HEK293 (cell line): Measurements from ENCODE around the gene METTL26.
"Not testable (repeated sequence)": the region's sequence is repeated elsewhere in the genome, so short reads cannot be mapped to it uniquely, and the experiment has no call there.

Source experiments
- CTCF ChIA-PET: fragments of 350-600 bp; formaldehyde crosslinking; extraction: SDS; loops from one replicate; lab custom pipeline; 2021; ENCODE audit warnings: antibody characterized with exemption; lab: Yijun Ruan, JAX
- POLR2A ChIA-PET: fragments of 300-600 bp; formaldehyde crosslinking; extraction: SDS; loops from one replicate; lab custom pipeline; 2020; ENCODE audit warnings: antibody characterized with exemption, inconsistent platforms; lab: Yijun Ruan, JAX
- H3K27ac ChIP-seq: fragments of 200-500 bp; sonication (Bioruptor generic); 2 replicates; pipeline ENCODE4 v1.5.1; 2014; ENCODE audit warnings: low read depth, low read length, control low read depth, inconsistent platforms; ENCODE audit errors: extremely low read depth
- H3K36me3 ChIP-seq, 2 experiments: fragments of 200-500 bp in 1 of 2; sonication (Bioruptor generic) in 1 of 2; 1 replicate in 1 of 2; 2 replicates in 1 of 2; pipeline ENCODE4 v1.5.1; 2014 to 2017; ENCODE audit warnings: inconsistent platforms in 2 of 2, low read length in 2 of 2; ENCODE audit not compliant: control insufficient read depth in 2 of 2, insufficient read depth in 1 of 2
- H3K4me1 ChIP-seq: fragments of 200-500 bp; sonication (Bioruptor generic); 2 replicates; pipeline ENCODE4 v1.5.1; 2014; ENCODE audit warnings: mild to moderate bottlenecking, low read length, inconsistent platforms; ENCODE audit not compliant: control insufficient read depth, insufficient read depth
- H3K4me3 ChIP-seq: 2 replicates; pipeline ENCODE4 v1.5.1; 2011; ENCODE audit warnings: low read depth, mild to moderate bottlenecking, control low read depth, low read length, moderate library complexity
- H3K9me3 ChIP-seq: fragments of 200-500 bp; sonication (Bioruptor generic); 2 replicates; pipeline ENCODE4 v1.5.1; 2014; ENCODE audit warnings: low read depth, low read length, inconsistent platforms; ENCODE audit not compliant: control insufficient read depth, insufficient read depth
- ATF2 ChIP-seq: fragments of 450-650 bp; formaldehyde crosslinking; IDR thresholded peaks from 2 replicates; pipeline ENCODE4 v1.5.1; 2016; ENCODE audit warnings: missing biosample characterization, missing genetic modification characterization, low read depth
- EGR2 ChIP-seq: fragments of 450-650 bp; formaldehyde crosslinking; IDR thresholded peaks from 2 replicates; pipeline ENCODE4 v1.5.1; 2016; ENCODE audit warnings: low read depth, missing biosample characterization, missing genetic modification characterization
- SCRT1 ChIP-seq: fragments of 450-650 bp; formaldehyde crosslinking; IDR thresholded peaks from 2 replicates; pipeline ENCODE4 v1.5.1; 2016; ENCODE audit warnings: missing biosample characterization, missing genetic modification characterization, borderline replicate concordance
- ZBTB20 ChIP-seq: fragments of 450-650 bp; formaldehyde crosslinking; IDR thresholded peaks from 2 replicates; pipeline ENCODE4 v1.5.1; 2016; ENCODE audit warnings: missing biosample characterization, missing genetic modification characterization
- ZNF121 ChIP-seq: fragments of 450-650 bp; formaldehyde crosslinking; IDR thresholded peaks from 2 replicates; pipeline ENCODE4 v1.5.1; 2016; ENCODE audit warnings: missing biosample characterization, missing genetic modification characterization
- ZNF23 ChIP-seq: fragments of 450-650 bp; formaldehyde crosslinking; IDR thresholded peaks from 2 replicates; pipeline ENCODE4 v1.5.1; 2016; ENCODE audit warnings: missing biosample characterization, missing genetic modification characterization, borderline replicate concordance
- ZNF24 ChIP-seq: fragments of 450-650 bp; formaldehyde crosslinking; IDR thresholded peaks from 2 replicates; pipeline ENCODE4 v1.5.1; 2016; ENCODE audit warnings: missing biosample characterization, missing genetic modification characterization
- ZNF280D ChIP-seq: fragments of 450-650 bp; formaldehyde crosslinking; IDR thresholded peaks from 2 replicates; pipeline ENCODE4 v1.5.1; 2016; ENCODE audit warnings: missing biosample characterization, missing genetic modification characterization
- ZNF530 ChIP-seq: fragments of 450-650 bp; formaldehyde crosslinking; IDR thresholded peaks from 2 replicates; pipeline ENCODE4 v1.5.1; 2016; ENCODE audit warnings: low read depth, missing biosample characterization, missing genetic modification characterization
- ZNF747 ChIP-seq: fragments of 450-650 bp; formaldehyde crosslinking; IDR thresholded peaks from 2 replicates; pipeline ENCODE4 v1.5.1; 2016; ENCODE audit warnings: missing biosample characterization, missing genetic modification characterization
- ZSCAN18 ChIP-seq: fragments of 450-650 bp; formaldehyde crosslinking; IDR thresholded peaks from 2 replicates; pipeline ENCODE4 v1.5.1; 2016; ENCODE audit warnings: missing biosample characterization, missing genetic modification characterization

METTL26 gene

GRCh38 chr16:597655-598054, 38.5 kb downstream of the METTL26 start:
- H3K9me3 ChIP-seq, H3K4me1 ChIP-seq, H3K4me3 ChIP-seq, H3K27ac ChIP-seq, CTCF ChIA-PET: not testable (repeated sequence)
- POLR2A ChIA-PET: interaction anchor here (0.6 kb wide), 1 partner anchor 9 kb away, joined by 3 read pairs; no protein-coding TSS in a partner anchor
- peaks cover 0 to 21% of the 10 kb centered on the region in 2 experiments; a peak in 1 of 3 replicates for H3K36me3 ChIP-seq
- TF ChIP-seq ZNF121 (tag by site-specific recombination): peak; percentile 35; the same call in 1 of the 2 replicates

GRCh38 chr16:596736-597060, 39.4 kb downstream of the METTL26 start:
- Histone ChIP-seq H3K4me3 (no peak overlapping the region), H3K4me1 (peaks cover 6% of the 10 kb centered on the region; the same call in 1 of the 2 replicates), H3K9me3 (no peaks in the 10 kb centered on the region), H3K27ac (no peak overlapping the region), H3K36me3 (peaks cover 0 to 21% of the 10 kb centered on the region in 2 experiments; a peak in 1 of 3 replicates)
- TF ChIP-seq ZSCAN18: no peak
- no peak for TF ChIP-seq ZBTB20 (tag by site-specific recombination)
- TF ChIP-seq ZNF530: no peak
- no peak for TF ChIP-seq ZNF24
- TF ChIP-seq ATF2 (tag by site-specific recombination): no peak
- ChIA-PET CTCF (no interaction called here), POLR2A (no interaction called here)

GRCh38 chr16:595942-596735, 40.0 kb downstream of the METTL26 start:
- no peak overlapping the region for H3K4me3 ChIP-seq
- POLR2A ChIA-PET: interaction anchor here (0.7 kb wide), 1 partner anchor 37 kb away, joined by 3 read pairs; no protein-coding TSS in a partner anchor
- H3K4me1 ChIP-seq: peaks cover 6% of the 10 kb centered on the region; the same call in 1 of the 2 replicates
- TF ChIP-seq EGR2 (0 out of 2 replicates have a peak, but pooled peaks have one; percentile 8), ZNF280D (tag by site-specific recombination) (no peak), ZNF747 (tag by site-specific recombination) (no peak), SCRT1 (tag by site-specific recombination) (no peak), ZNF23 (tag by site-specific recombination) (no peak)
- CTCF ChIA-PET: no interaction called here
- peaks cover 0 to 21% of the 10 kb centered on the region in 2 experiments; a peak in 1 of 3 replicates for H3K36me3 ChIP-seq
- no peak overlapping the region for H3K27ac ChIP-seq
- no peaks in the 10 kb centered on the region for H3K9me3 ChIP-seq
